HG03521 (cell line): ENCODE data around the gene HOXA5.

Experiments
- ATAC-seq: cut with Tn5 transposase; IDR thresholded peaks from one replicate; pipeline ENCODE4 v1.9.1; 2021; ENCODE audit warnings: mild to moderate bottlenecking, moderate library complexity; ENCODE audit not compliant: unreplicated experiment

Gene HOXA5

DNA sequence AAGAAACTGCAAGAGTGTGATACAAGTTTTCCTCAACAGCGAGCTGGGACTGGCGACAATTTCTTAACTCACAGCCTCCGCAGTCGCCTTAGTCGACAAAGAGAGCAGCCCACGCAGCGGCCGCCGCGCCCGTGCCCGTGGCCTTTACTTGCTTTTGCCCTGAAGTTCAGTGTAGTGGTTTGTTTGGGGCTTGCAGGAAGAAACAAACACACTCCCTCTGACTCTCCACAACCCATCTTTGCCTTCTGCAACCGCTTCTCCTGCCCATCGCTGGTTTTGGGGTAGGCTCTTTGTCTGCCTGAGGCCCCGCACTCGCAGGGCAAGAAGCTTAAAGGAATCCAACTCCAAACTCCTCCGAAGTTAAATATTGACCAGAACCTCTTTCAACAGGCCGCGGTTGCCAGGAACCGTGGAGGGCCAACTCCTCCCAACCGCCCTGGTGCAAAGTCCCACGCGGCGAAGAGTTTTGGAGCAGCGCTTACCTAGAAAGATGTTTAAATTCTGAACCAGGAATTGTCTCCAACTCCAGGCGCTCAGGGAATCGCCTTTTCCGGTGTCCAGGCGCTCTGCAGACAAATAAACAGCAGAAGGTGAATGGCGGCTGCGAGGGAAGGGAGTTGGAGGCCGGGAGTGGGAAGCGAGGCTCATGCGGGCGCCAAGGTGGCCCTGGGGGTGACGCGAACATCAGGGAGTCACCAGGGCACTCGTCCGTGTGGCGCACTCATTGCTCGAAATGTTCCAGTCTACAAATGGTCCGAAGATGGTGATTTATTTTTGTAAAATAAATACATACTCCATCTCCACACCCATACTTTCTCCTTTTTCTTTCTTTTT lies 21.2 kb downstream of the HOXA5 start:
- ATAC-seq: no peak

DNA sequence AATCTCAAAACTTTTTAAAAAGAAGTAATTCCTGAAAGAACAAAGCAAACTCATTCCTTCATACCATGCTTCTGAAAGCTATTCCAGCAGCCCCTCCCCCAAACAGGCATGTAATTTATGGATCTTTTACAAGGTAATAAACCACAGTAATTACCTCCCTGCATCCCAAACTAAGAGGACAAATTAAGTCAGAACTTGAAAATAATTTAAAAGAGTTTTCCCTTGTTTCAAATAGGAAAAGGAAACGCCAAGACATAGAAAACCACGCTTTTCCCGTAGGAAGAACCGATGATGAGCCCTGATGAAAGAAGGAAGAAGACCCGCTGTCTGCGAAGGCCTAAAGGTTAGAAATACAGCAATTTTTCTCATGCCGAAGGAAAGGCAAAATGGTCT lies 21.8 kb downstream of the HOXA5 start:
- ATAC-seq: no peak

DNA sequence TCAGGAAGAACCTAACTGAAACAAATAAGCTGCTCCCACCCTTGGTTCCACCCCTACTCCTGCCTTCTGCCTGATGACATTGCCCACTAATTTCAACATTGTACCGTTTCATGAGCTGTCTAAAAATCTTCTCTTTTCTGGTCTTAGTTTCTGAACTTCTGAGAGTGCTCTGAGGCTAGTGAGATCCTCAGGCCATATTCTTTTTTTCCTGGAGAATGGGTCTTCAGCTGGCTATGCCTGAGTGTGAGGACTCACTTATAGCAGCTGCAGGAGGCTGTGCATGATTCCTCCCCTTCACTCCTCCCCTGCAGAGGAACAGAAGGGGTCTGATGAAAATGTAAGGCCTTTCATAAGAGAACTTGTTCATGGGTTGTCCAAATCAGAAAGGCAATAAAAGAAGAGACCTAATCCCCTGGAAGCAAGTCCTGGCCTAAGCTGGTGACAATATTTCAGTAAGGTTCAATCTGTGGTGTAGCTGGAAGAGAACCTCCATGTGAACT lies 24.0 kb downstream of the HOXA5 start:
- ATAC-seq: no peak

DNA sequence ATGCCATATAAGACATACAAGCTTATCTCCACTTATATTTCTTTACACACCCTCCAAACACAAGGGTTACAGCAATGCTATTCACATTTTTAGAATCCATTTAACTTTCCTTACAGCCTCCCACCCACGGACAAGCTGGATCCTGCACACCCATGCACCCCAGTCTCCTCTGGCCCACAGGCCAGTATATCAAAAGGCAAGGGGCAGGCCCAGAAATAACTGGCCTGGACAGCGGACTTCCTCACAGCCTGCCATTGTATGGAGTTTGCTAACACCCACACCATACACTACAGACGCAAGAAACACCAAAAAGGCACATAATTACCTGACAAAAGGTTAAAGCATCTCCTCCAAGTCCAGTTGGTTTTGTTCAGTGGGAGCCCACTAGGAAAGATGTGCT lies 24.9 kb downstream of the HOXA5 start:
- ATAC-seq: no peak

DNA sequence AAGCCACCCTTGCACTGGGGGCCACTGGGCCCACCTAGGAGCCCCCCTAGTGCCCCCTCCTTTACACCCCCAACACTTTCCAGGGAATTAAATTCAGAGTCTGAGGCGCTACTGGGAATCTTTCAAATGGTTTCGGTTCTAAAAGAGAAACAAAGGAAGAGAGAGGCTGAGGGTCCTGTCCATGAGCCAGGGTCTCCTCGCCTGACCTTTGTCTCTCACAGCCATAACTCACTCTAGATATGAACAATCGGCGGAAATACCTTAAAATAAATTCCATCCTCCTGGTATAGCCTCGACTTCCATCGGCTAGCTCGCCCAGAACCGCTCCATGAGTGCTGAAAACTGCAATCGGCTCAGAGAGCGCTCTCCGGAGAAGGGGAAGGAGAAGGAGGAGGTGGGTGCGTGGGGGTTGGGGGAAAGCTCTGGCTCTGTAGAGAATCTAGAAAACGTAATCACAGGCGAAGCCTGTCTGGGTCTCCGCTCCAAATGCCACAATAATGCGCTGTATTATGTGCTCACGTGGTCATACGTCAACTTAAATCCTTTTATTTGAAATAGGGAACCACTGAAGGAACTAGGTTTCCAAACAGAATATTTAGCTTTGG lies 25.5 kb downstream of the HOXA5 start:
- ATAC-seq: no peak

DNA sequence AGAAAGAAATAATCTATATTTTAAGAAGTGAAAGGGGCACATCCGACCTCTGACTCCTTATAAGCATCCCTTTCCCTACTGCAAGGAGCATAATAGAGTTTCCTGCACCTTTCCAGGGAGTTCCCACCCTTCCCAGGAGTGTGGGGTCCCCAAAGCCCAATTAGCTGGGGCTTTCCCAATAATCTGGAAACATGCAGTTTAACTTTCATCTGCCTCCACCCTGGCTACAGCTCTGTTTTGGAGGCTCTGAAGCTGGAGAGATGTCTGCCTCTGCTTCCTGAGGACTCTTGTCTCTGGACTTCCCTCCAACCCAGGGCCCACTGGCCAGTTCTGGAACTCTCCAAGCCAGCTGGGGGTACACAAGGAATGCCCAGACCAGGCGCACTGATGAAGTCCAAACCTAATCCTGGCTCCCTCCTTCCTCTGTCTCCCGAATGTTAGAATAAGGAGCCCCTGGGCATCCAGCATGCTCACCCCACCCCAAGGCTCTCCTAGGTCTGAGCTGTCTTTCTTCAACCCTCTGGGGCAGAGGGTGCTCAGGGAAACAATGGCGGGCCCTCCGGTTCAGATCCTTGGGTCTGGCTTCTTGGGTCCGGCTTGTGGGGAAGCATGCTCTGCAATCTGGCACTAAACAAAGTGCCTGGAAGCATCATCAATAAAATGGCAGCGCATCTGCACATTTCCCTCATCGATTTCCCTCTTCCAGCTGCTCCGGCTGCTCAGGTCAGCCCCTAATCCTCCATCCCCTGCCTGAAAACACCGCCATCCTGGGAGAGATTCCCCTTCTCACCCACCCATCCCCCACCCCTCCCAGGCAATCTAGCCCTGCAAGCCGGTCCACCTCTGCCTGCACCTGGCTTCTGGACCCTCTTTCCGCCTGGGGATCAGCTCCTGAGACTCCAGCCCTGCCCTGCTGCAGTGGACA lies 26.3 kb downstream of the HOXA5 start:
- no peak for ATAC-seq

DNA sequence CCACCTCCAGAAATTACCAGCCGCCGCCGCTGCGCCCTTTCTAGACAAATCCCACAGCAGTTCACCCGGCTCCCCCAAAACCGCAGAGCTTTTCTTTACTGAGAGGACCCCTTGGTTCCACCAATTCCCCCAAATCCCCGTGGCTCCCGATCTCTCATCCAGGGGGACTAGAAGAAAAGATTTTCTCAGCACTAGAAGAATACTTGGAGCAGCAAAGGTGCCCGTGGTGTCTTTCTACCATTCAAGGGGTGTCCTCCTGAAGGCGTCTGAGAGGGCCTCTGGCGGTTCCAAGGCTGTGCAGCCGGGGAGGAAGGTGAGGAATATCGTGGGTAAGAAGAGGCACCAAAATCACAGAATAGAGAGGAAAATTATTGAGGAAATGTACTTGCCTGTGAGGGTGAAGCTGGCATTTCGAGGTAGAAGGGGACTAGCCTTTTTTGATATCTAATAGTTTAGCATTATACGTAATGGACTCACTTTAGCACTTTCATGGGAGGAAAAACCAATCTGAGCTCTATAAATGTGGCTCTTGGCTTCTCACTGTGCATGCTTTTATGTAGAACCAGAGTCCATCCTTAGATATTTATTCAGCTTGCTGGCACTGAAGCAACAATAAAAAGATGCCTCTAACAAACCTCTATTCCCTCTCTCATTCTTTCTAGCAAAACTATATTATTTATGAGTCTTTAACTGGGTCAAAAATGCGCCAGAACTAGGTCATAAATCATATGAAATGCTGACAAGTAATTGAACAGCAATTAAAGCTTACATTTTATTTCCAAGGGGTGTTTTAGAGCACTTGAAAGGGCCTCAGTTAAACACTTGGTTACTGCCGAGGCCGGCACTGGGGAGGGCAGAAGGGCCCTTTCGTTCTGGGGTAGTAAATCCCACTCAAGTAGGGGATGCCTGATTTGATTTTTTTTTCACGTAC lies 27.2 kb downstream of the HOXA5 start:
- ATAC-seq: no peak

DNA sequence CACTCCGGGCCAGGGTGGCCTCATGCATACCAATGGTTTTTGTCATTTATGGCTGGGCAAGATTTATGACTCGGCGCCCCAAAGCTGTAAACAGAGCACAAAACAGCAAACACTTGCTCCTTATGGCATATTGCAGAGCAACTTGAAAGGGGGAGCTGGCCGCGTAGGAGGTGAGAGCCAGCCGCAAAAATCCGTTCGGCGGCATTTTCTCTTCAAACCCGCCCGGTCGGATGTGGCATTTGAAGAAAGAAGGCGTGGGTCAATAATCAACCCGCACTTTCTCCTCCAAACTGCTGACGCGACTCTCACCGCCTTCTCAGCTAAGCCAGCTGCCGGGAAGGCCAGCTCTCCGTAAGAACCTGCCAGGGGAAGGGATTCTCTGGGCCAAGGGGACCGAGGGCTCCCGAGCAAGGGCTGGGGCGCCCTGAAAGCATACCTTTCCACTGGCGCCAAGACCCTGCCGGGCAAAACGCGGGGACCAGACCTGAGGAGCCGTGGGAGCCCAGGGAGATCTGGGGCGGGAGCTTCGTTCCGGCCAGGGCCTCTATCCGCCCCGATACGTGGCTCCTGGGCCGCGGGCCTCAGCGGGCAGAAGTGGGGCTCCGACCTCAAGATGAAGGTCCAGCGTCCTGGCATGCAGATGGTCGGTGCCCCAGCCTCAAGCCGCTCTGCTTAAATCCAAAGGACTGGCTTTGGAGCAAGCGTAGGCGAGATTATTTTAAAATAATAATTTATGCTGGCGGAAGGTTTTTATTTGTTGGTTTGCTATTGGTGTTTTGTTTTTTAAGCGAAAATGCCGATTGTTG lies 28.1 kb downstream of the HOXA5 start:
- no peak for ATAC-seq

DNA sequence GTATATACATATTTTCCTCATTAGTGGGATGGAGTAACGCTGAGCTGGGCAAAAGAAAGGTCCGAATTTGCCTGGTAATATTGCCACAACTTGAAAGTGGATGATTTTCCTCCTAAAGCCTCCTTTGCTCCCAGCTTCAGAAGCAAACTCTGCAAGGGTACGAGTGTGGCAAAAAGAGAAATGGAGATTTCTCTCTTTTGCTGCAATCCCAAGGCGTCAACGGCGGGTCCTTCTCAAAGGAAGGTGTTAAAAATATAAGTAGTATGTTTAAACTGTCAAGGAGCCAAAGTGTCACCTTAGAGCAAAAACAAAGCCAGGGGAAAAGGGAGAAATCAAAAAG lies 28.6 kb downstream of the HOXA5 start:
- no peak for ATAC-seq

DNA sequence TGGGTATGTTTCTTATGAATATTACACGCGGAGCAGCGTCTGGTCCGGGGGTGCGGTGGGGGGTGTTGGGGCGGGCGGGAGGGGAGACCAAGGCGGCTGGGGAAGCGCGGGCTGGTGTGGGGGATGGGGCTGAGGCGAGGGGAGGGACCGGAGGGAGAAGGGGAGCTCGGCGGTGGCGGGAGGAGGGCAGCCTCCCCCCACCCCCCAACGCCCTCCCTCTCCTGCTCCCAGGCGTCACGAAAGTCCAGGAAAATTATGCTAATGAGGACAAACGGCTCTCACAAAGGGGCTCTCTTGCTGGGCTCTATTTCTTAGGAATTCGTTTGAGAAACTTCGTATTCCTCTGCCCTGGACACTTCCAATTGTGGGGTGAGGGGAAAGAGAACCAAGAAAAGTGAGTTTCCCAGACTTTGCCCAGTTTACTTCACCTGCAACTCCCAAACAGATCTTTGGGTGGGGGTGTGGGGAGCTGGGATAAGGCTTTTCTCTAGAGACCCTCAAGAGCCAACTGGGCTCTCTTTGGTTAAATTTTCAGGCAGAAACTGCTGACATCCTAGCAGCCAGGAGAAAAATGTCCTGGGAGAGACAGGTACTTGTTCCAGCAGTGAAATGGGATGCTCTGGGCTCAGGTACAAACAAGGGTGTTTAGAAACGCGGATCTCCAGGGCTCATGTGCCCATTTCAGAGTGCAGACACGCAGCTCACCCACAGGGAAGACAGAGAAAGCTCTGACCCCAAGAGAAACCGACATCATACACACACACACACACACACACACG lies 29.3 kb downstream of the HOXA5 start:
- no peak for ATAC-seq

DNA sequence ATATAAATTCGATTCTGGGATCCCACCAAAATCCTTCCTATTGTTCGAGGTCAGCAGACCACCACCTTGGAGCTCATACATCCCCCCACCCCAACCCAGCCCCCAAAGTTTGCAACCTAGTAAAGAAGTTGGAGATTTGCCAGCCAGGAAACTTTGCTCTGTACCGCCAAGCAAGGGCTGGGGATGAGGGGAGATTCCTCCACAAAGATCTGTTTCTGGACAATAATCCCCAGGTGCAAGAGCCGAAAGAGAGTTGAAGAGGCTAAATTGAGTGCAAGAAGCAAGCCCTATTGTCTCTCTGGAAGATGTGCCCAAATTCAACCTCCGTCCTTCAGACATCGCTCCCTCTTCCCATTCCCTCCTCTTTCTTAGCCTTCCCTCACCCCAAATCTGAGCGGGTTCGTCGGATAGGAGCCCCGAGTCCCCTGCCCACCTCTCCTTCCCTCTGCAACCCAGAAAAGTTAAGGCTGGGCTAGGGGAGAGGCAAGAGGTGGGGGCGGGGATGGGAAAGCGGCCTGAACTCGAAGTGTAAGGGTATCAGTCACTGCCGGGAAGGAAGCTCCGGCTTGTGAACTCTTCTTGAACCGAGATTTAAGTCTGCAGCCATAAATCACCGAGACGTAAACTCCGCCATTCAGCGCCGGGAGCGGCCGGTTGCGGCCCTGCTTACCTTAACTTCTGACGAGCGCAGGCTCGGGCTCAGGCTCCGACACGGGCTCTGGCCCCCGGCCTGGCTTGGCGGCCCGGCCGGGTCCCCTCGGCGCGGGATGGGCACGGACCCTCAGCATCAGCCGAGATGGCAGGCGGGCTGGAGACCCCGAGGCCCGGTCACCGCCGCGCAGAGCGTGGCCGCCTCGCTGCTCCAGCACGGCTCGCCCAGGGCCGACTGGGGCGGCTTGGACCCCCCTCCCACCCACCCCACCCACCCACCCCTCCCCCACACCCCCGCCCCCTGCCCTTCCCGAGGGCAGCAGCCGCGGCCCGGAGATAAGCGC lies 30.2 kb downstream of the HOXA5 start:
- no peak for ATAC-seq

DNA sequence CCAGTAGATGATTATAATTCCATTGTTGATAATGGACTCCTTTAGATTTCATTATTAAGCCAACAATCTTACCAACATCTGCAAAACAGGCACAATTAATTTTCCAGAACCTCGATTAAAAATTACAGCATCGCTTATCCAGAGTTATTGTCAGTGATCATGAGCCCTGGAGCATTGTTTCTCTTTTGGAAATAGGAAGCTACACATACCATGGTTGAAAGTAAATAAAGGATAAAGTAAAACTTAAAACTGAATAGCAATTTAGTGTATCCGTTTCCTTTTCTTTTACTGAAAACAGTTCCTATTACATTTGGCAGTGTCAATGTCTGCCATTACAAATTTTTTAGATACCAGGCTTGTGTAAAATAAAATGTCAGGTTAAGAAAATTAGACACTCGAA lies 31.1 kb downstream of the HOXA5 start:
- ATAC-seq: no peak

DNA sequence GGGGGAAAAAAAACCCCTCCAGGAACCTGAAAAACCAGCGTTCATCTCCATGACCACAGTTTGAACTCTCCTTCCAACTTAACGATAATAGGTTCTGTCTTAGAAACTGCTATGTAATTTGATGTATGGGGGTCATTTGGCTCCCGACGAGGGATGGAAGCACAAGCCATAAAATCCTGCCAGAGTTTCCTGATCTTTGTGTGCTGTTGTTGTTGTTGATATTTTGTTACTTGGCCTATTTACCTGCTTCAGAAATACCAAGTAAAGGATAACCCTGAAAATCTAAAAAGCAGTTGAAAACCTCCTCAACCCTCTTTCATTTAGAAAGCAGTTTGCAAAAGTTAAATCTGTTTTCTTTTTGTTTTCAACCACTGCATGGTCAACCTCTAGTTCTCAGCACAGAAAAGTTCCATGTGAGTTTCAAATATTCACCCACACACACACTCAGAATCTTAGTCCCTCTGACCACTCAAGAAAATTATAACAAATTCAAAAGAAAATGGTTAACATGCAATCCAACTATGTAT lies 31.7 kb downstream of the HOXA5 start:
- no peak for ATAC-seq

DNA sequence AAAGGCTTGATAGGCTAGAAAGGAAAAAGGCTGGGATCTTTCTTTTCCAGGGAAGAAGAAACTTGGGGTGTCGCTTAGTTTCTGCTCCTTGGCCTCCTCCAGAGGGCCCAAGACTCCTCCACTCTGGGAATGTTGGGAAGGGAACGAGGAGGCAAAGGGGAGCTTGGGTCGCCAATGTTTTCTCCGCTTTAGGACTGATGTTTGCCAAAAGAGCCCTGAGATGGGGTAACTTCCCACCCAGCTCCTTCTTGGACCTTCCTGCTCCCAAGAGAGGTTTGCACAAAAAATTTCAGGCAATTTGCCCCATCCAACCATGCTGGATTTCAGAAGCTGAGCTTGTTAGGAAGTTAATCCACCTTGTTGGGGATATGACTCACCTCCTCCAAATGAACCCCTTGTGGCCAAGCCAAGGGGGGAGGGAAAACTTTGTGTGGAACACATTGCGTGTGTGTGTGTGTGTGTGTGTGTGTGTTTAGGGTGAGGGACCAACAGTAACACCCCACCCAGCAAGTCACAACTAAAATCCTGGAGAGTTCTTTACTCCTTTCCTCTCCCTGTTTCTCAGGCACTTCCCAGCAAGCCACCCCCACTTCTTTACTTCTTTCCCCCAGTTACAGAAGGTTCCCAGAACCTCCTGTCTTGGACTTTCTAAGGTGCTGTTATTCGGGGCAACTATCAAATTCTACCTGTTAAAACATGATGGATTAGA lies 32.3 kb downstream of the HOXA5 start:
- no peak for ATAC-seq

DNA sequence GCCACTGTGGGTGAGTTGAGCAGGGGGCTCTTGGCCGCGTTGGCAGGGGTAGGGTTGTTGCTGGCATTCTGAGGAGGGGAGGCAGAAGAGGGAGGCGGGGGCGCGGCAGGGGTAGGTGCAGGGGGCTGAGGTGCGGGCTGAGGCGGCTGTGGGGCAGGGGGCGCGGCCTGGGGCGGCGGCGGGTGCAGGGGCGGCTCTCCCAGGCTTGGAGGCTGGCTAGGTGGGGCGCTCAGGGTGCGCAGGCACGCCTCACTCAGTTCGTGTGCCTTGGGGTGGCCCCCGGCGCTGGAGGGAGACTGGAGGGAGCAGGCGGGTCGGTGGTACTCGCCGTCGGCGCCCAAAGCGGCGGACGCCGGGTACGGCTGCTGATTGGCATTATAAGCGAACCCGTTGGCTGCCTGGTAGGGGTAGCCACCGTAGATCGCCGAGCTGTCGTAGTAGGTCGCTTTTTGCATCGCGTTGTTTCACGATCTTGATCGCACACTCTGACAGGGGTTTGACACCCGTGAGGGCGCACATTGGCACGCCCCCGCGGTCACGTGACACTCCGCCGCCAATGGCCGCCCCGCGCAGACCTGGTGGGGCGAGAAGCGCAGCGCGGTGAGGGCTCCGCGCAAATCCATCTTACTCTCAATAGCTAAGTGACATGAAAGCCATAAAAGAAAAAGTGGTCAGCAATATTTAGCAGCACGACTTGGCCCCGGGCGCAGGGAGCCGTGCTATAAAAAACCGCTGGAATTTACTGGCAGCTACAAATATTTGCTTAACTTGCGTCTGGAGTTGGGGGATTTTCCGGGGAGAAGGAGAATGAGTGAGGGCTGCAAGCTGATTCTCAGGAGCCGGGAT lies 33.1 kb downstream of the HOXA5 start:
- no peak for ATAC-seq
